Activated CD4-positive, alpha-beta T cell treated with anti-CD3 and anti-CD28 coated beads, Interleukin-2, Interleukin-6, amounts not matched to agents 100 ng/mL and 50 ng/mL, durations not matched to agents 16 hours and 8 hours (primary cell): ENCODE measurements around the gene ZC2HC1C.
"Not testable (repeated sequence)": the region's sequence is repeated elsewhere in the genome, so short reads cannot be mapped to it uniquely, and the experiment has no call there.

Source experiments
- DNase-seq: peaks from one replicate; pipeline ENCODE4 v3.0.0-alpha.2; 2020

ZC2HC1C gene

DNA sequence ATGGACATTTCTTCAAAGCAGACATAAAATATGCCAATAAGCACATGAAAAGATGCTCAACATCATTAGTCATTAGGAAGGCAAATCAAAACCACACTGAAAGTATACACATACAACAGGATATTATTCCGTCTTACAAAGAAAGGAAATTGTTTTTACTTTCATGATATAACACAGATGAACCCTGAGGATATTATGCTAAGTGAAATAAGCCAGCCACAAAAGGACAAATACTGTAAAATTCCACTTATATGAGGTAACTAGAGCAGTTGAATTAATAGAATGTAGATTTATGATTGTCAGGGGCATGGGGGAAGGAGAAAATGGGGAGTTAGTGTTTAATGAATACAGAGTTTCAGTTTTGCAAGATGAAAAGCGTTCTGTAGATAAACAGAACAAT is 9.8 kb upstream of the ZC2HC1C start:
- DNase-seq, result no peak

DNA sequence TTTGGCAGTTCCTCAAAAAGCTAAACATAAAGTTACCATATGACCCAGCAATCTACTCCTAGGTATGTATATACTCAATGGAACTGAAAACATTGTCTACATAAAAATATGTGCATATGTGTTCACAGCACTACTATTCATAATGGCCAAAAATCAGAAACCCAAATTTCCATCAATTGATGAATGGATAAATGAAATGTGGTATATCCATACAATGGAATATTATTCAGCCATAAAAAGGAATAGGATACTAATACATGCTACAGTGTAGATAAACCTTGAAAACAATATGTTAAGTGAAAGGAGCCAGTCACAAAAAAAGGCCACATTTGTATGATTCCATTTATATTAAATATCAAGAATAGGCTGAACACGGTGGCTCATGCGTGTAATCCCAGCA is 9.0 kb upstream of the ZC2HC1C start:
- DNase-seq, result no peak

DNA sequence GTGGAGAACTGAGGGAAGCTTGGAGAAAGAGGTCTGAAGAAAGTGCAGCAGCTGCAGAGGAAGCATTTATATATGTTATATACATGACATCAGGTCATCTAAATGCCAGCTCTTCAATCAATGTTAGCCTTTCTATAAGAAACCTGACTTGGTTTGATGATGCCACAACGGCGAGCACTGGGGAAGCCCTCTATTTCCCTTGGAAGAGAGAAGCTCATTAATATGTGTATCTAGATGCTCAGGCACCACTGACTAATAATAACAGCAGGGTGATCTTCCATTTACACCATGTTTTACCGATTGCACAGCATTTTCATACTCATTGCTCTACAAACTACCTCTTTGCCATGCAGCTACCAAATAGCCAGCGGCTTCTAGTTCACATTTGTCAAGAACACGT is 6.4 kb upstream of the ZC2HC1C start:
- DNase-seq, result no peak

DNA sequence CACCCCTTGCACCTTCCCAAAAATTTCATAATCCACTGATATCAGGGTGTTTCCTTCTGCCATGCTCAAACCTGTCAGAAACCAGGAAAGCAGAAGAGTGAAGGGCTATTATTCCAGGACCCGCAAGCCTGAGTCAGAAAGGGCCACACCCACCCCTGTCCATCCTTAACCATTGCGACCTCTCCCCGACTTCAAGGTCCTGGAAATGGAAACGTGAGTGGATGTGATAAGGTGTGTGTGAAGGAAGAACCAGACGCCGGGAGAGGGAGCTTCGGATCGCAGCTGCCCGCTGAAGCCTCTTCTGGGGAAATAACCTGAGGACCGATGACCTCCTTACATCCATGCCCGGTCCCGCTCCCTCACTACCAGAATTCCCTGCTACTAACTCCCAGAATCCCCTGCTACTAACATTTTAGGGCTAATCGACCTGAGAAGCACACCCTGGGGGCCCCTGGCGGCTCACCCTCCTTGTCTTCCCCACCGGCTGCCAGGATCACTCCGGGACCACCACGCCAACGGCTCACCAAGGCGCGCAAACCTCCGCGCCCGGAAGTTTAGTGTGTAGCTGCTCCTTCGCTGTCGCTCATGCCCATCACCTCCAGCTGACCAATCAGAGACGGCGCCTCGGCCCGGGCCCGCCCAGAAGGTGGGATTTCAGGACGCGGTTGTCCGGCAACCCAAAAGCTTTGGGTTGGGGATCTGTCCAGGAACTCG is 5.8 kb upstream of the ZC2HC1C start, which contains the start of gene ACYP1:
Gene ACYP1, minus strand, starts transcription at position 534 of the 714 bp plus-strand sequence. Its CDS starts 471 bp downstream, at position 63.
- DNase-seq, result peak; percentile 97

DNA sequence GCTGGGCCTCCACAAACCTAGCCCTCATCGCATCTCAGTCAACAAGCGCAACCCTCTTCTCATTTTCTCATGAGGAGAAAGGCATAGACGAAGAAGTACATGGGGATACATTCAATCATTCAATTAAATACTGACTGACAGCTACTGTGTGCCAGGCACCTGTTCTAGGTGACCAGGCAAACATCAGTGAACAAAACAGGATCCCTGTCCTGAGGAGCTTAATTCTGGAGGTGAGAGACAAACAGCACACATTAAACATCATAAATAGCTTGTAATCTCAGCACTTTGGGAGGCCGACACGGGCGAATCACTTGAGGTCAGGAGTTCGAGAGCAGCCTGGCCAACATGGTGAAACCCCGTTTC is 5.3 kb upstream of the ZC2HC1C start:
- DNase-seq, result no peak

DNA sequence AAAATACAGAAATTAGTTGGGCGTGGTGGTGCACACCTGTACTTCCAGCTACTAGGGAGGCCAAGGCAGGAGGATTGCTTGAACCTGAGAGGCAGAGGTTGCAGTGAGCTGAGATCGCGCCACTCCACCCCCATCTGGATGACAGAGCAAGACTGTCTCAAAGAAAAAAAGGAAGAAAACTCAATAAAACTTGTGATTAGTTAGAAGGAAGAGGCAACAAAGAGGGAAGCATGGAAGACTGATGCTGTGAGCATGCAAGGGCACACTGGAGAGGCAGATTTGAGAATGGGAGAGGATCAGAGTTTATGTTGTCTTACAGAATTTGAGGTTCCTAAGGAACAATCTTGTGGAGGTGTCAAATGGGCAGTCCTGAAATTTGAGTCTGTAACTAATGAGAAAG is 2.8 kb upstream of the ZC2HC1C start:
- DNase-seq, result no peak

DNA sequence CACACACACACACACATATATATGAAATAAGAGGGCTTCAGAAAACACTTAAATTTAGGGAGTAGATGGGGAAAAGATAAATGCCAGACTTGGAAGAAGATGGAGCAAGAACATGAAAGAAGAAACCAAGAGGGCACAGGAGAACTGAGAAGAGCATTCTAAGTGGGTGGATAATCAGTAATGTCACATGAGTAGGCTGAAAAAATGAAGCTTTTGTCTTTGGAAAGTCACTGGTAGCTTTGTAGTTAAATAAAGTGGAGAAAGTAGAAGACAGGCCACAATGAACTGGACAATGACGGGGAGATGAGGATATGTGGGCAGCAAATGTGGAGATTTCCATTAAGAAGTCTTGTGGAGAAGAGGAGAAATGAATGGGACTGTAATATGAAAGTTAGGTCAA is 2.2 kb upstream of the ZC2HC1C start:
- no peak for DNase-seq

DNA sequence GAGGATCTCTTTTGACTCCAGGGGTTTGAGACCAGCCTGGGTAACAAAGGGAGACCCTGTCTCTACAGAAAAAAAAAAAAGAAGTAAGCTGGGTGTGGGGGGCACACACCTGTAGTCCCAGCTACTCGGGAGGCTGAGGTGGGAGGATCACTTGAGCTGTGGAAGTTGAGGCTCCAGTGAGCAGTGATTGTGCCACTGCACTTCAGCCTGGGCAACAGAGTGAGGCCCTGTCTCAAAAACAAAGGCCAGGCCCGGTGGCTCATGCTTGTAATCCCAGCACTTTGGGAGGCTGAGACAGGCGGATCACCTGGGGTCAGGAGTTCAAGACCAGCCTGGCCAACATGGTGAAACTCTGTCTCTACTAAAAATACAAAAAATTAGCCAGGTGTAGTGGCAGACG is 1.7 kb upstream of the ZC2HC1C start:
- not testable (repeated sequence) for DNase-seq

DNA sequence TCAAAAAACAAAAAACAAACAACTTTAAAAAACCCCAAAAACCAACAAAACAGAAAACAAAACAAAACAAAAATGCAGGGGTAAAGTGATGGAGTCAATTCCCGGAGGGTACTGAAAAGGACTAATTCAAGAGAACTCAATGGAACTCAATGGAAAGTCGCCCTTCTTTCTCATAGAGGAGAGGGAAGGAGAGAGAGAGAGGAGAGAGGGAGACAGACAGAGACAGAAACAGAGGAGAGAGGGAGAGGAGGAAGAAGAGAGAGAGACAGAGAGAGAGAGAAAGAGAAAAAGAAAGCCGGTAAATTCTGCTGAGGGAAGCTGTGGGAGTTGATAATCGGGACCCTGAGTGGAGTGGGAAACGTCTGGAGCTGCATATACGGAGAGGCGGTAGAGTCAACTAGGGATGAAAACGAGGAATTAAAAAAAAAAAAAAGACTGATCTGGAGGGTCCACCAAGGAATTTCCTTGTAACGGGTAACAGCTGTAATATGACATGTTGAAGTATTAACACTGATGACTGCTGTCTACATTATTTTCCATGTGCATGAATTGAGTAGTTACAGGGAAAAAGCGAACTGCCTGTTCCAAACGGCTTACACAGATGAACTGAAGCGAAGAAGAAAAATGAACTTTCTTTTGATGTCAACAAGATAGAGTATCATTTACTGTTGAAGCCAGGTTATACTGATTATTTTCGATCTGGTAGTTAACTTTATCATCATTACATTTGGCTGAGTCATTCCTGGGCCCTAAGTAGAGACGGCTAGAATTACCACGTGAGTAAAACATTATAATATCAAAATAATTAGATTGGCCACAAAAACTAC is 934 bp upstream of the ZC2HC1C start:
- DNase-seq, result no peak

DNA sequence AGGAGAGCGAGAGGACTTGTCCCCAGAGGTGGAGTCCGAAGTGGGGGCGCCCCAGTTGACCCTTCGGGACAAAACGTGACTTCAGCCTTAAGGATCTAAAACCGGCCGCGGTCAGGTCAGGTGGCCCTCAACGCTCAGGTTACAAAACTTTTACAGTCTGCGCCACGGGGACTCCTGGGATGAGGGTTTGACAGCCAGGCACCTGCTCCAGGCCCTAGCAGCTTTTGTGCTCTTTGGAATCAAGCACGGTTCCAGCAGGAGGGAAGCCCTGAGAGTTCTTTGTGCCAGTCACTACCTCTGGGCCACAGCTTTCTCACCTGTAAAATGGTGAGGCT is 337 bp downstream of the ZC2HC1C start:
- no peak for DNase-seq

DNA sequence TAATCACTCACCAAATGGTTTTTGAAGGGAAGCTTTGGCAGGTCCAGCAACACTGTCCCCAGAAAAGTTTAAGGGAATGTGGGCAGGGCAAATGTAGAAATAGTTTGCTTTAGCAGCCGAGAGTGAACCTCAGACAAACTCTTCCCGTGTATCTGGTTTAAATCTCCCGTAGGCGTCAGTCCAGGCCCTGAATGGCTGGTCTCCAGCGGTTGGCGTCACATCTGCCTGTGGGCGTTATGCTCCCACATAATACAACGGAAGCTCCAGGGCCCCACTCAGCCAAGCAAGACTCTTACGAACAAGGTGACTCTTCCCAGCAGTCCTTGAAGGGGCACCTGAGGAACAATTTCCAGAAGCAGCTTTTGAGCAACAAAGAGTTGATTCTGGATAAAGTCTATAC is 942 bp downstream of the ZC2HC1C start:
- DNase-seq, result no peak

DNA sequence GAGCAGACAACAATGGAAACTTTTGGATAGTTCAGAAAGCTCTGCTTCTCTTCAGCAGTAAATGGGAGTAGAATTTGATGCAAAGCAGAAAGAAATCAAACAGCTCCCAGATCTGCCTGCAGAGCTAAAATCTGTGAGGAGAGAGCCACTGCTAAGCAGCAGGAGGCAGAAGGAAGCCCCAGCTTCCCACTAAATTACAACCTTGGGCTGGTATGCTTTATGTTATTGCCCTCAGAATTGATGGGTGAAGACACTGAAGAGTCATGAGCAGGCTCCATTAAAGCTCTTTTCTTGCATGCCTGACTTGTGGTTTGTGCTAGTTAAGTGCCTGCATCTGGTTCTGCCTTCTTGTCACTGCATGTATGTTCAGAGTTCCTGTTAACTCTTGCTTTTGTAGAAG is 8.4 kb downstream of the ZC2HC1C start:
- no peak for DNase-seq

DNA sequence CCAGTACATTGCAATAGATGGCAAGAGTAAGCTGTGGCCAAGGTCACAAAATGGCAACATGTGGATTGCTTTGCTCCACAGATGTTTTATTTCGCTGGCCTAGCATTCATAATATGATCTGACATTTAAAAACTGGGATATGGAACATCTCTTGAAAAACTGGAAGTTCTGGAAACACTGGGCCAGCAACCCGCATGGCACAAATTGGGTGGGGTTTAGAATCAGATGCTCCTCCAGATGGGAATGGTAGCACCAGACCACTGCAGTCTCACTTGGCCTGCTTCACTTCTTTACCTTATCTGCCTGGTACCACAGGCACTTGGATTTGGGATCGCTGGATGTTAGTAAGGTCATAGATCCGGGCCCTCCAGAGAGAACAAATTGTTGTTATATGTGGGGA is 10.1 kb downstream of the ZC2HC1C start:
- DNase-seq, result no peak

DNA sequence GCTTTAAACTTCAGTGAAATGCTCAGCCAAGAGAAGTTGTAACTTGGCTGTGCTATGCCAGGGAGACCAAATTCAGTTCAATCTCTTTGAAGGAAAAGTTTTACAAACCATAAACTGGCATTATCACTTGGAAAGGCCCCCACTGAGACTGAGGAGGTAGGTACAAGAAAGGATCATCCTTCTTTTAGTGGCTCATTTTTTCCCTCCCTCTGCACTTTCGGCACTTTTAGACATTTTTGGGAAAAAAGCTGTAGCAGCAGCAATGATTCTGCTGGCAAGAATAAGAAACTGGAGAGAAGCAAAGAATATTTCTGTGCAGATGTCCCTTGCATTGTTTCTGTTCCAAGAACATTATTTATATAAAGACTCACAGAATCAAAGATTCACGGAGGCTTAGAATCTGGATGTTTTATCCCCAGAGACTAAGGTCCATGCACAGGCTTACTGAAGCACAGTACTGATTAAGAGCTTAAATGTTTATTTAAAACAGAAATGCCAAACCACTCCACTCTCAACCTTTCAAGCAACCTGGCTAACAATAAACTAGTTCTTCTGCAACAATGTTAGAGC is 12.3 kb downstream of the ZC2HC1C start:
- DNase-seq, result no peak

DNA sequence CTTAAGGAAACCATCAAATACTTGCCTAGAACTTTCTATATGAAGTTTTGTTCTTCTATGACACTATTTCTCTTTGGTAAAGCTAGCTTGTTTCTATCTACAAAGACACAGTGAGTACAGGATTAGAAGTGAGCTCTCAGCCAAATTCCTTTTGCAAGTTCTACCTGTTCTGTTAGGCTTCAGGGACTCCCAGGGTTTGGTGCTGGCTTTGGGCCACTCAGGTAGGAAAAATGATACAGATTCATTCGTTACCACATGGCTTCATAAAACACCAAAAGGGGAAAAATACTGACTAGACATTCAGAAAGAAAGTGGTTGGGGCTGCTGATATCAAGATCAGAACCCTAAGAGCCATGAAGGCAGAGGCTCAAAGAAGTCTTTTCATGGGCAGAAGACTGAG is 13.8 kb downstream of the ZC2HC1C start:
- DNase-seq, result no peak

DNA sequence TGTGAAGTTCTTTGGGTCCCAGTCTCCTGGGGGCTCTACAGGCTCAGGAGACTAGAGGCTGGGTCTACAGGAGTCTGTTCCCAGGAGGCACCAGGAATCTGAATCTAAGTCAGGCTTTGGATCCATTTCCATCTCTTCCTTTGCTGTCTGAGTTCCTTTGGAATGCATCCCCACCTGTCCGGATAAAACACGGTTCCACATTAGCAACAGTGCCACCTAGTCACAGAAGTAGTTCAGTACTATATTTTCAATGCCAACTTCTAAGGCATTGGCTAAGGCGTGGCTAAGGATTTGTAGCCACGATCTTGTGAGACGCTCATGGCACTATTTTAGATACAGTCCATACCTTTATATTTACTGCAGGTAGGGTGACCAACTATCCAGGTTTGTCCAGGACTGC is 15.1 kb downstream of the ZC2HC1C start:
- no peak for DNase-seq

DNA sequence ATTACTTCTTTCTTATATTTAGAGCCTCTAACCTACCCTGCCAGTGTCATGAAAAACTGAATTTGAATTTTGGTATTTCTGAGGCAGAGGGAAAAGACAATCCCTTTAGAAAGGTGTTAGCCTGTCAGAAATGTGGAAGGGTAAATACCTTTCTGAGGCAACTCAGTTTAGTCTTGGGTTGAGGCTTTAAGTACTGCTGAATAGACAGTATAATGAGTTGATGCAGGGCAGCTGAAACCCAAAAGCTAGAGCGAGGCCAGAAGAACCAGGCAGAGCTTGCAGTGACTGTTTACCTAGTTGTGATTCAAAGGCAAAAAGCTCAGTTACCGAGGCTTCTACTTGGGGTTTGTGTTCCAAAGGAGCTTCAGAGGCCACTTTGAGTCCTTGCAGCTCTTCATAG is 18.7 kb downstream of the ZC2HC1C start:
- DNase-seq, result no peak

DNA sequence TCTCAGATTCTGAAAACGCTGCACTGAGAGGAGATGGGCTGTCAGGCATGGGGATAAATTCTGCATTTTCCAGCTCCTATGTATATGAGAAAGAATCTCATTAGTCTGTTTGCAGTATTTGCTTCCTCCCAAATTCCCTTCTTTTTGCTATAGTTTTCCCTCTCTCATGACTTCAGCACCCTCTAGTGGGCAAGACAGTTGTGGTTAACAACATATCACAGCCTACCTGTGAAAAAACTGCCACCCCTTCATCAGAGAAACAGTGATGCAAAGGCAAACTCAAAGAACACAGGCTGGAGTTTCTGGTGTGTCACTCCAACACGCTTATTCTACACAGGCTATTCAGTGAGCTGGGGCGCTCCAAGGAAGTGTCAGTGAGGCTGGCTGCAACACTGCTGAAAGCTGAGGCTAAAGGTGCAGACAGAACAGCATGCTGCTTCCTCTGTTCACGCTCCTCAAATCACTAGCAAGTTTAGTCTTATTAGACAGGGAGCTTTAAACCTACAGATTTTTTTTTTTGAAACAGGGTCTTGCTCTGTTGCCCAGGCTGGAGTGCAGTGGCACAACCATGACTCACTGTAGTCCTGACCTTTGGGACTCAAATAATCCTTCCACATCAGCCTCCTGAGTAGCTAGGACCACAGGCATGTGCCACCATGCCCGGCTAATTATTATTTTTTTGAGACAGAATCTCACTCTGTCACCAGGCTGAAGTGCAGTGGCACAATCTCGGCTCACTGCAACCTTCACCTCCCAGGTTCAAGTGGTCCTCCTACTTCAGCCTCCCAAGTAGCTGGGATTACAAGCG is 19.3 kb downstream of the ZC2HC1C start:
- DNase-seq, result peak; percentile 47

DNA sequence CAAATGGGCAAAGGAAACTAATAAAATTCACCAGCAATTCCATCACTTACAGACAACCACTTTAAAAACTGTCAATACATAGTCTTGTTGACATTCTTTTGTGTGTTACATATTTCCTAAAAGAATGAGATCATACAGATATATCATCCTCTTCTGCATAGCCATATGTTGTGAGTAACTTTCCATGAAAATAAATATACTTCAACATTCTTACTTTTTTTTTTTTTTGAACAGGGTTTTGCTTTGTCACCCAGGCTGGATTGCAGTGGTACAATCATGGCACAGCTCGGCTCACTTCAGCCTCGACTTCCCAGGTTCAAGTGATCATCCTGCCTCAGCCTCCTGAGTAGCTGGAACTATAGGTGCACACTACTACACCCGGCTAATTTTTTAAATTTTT is 20.9 kb downstream of the ZC2HC1C start:
- no peak for DNase-seq

DNA sequence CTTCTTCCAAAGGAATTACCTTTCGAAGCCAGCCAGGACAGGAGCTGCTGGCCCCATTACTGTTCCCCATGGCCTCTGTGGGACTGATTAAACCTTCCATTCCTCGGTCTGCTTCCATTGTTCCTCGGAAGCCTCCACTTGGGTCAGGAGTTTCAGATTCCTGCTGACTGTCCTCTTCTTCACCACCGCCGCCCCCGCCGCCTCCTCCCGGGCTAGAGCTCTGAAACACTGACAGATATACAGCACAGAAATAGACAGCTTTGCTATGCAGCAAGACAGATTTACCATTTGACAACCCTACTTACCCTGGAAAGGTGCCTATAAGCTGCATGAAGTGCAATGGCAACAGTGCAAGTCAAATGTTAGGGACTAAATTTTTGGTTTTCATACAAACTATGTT is 21.8 kb downstream of the ZC2HC1C start:
- no peak for DNase-seq

DNA sequence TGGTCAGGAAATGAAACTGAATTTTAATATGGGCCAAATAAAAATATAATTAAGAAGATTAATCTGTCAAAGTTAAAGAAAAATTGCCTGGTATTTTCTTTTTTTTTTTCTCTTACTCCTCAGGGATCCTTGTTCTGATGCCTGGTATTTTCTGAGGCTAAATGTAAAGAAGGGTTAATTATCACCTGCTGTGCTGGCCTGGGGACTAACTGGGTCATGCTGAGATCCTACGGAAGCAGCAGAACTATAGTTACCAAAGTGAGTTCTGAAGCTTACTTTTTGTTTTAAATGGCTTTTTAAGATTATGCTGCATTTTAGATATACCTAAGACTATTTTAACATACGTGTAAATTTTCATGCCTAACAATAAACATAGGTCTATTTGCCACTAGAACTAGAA is 23.3 kb downstream of the ZC2HC1C start:
- no peak for DNase-seq

DNA sequence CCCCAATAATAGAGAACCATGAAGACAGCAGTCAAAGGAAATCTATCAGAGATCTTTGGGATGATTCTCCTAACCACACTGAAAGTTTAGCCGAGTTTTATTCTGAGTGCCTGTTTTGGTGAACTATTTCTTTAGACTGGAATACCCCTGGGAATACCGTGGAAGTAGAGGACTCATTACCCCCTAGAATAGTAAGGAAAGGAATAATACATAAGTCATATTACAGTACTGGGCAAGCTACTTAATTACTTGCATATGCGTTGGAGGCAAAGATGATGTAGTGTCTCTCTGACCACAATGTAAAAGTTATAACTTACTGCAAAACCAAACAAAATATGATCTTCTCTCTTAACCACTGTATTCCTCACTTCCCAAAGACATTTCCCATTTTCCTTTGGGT is 25.5 kb downstream of the ZC2HC1C start:
- no peak for DNase-seq

DNA sequence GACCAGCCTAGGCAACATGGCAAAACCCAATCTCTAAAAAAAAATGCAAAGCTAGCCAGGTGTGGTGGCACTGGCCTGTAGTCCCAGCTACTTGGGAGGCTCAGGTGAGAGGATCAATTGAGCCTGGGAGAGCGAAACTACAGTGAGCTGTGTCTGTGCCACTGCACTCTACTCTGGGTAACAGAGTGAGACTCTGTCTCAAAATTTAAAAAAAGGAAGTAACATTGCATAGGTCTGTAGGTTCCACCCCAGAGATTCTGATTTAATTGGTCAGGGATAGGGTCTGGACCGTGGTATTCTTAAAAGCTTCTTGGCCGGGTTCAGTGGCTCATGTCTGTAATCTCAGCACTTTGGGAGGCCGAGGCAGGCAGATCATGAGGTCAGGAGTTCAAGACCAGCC is 26.2 kb downstream of the ZC2HC1C start:
- no peak for DNase-seq

DNA sequence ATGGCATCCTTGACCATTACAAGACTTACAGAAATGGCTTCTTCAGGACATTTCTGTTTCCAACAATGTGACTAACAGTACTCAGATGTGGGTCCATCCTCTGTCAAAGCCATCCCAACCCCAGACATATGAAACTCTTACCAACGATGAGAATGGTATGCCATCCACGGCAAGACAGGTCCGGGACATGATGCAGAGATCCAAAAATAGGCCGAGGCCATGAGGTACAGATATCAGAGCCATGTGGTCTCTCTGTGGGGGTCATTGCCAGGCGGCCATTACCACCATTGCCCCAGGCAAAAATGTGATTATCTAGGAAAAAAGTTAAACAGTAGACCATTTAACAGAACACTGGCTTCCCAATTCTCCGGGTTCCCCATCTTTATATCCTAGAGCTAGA is 27.5 kb downstream of the ZC2HC1C start:
- no peak for DNase-seq
